Erythroblast (primary cell): ENCODE results near the gene KLF2.

Source experiments
- GATA1 ChIP-seq: IDR thresholded peaks from 2 replicates; pipeline ENCODE4 v1.6.1; 2011; ENCODE audit warnings: low read depth, mild to moderate bottlenecking, control low read depth, low read length, moderate library complexity
- POLR2A ChIP-seq: IDR thresholded peaks from 2 replicates; pipeline ENCODE4 v1.6.1; 2011; ENCODE audit warnings: mild to moderate bottlenecking, low read length

- TF ChIP-seq POLR2A (no peak), GATA1 (no peak)
Observed at GRCh38 chr19:16373532-16373931, 48.9 kb downstream of the KLF2 start.
